SK-N-SH (cell line): ENCODE measurements around the gene NT5M. TPM values are rescaled to one million over a fixed set of nuclear protein-coding genes. Genes with fewer than 3 reads are reported as not detected.

Source experiments
- CTCF ChIA-PET: fragments of 300-600, 350-600 bp; formaldehyde crosslinking; extraction: SDS; loops from one replicate; lab custom pipeline; 2021; lab: Yijun Ruan, JAX
- POLR2A ChIA-PET: fragments of 350-600 bp; sonication (Branson Sonifier 250); formaldehyde crosslinking; extraction: SDS; loops from one replicate; lab custom pipeline; 2020; ENCODE audit warnings: antibody characterized with exemption, inconsistent platforms; lab: Yijun Ruan, JAX
- DNase-seq: peaks from one replicate; pipeline ENCODE4 v3.0.0; 2012
- H2AFZ ChIP-seq: fragments of 200-600 bp; sonication (generic); 2 replicates; pipeline ENCODE4 v1.8.1; 2016; ENCODE audit warnings: antibody characterized with exemption, mild to moderate bottlenecking, low read depth
- H3F3A ChIP-seq: fragments of 200-600 bp; sonication (generic); replicated peaks from 2 replicates; pipeline ENCODE3; 2016; ENCODE audit warnings: antibody characterized with exemption, mild to moderate bottlenecking; ENCODE audit not compliant: insufficient read depth
- H3K27ac ChIP-seq, 2 experiments: fragments of 200-500 bp in 1 of 2; fragments of 200-600 bp in 1 of 2; sonication (Bioruptor generic) in 1 of 2; sonication (generic), shearing (Covaris generic) in 1 of 2; 2 replicates each; pipeline versions ENCODE4 v1.5.1 to v1.6.1; 2014 to 2016; ENCODE audit warnings: low read depth in 2 of 2, inconsistent platforms in 1 of 2, low read length in 1 of 2, mild to moderate bottlenecking in 1 of 2, mixed read lengths in 1 of 2
- H3K27me3 ChIP-seq: fragments of 200-600 bp; sonication (generic), shearing (Covaris generic); 2 replicates; pipeline ENCODE4 v1.6.1; 2016; ENCODE audit warnings: mixed run types; ENCODE audit not compliant: insufficient read depth
- H3K36me3 ChIP-seq, 2 experiments: fragments of 200-500 bp in 1 of 2; fragments of 200-600 bp in 1 of 2; sonication (Bioruptor generic) in 1 of 2; sonication (generic) in 1 of 2; replicated peaks in 1 of 2; 2 replicates each; pipeline versions ENCODE3 to v1.5.1; 2014 to 2016; ENCODE audit warnings: low read length in 1 of 2, mild to moderate bottlenecking in 1 of 2; ENCODE audit not compliant: insufficient read depth in 2 of 2, control insufficient read depth in 1 of 2
- H3K4me1 ChIP-seq, 2 experiments: fragments of 200-500 bp in 1 of 2; fragments of 200-600 bp in 1 of 2; sonication (Bioruptor generic) in 1 of 2; sonication (generic), shearing (Covaris generic) in 1 of 2; 2 replicates each; pipeline versions ENCODE4 v1.5.1 to v1.6.1; 2014 to 2016; ENCODE audit warnings: low read depth in 1 of 2, low read length in 1 of 2, mixed run types in 1 of 2; ENCODE audit not compliant: insufficient read depth in 2 of 2, control insufficient read depth in 1 of 2
- H3K4me2 ChIP-seq: fragments of 200-600 bp; sonication (generic), shearing (Covaris generic); 2 replicates; pipeline ENCODE4 v1.6.1; 2017; ENCODE audit warnings: mixed run types
- H3K4me3 ChIP-seq, 2 experiments: fragments of 200-500 bp in 1 of 2; fragments of 200-600 bp in 1 of 2; sonication (Bioruptor generic) in 1 of 2; sonication (generic), shearing (Covaris generic) in 1 of 2; 2 replicates each; pipeline versions ENCODE4 v1.5.1 to v1.8.1; 2014 to 2016; ENCODE audit warnings: low read depth in 2 of 2, inconsistent platforms in 1 of 2, low read length in 1 of 2, mild to moderate bottlenecking in 1 of 2, mixed read lengths in 1 of 2, moderate library complexity in 1 of 2
- H3K79me2 ChIP-seq: fragments of 200-600 bp; sonication (generic); 2 replicates; pipeline ENCODE4 v1.8.1; 2017; ENCODE audit warnings: mild to moderate bottlenecking; ENCODE audit not compliant: insufficient read depth
- H3K9ac ChIP-seq: fragments of 200-600 bp; sonication (generic); 2 replicates; pipeline ENCODE4 v1.6.1; 2017; ENCODE audit warnings: mixed run types
- H3K9me2 ChIP-seq: fragments of 200-600 bp; sonication (generic); 2 replicates; pipeline ENCODE4 v1.6.1; 2017; ENCODE audit warnings: mixed run types
- H3K9me3 ChIP-seq: fragments of 200-600 bp; sonication (generic); 2 replicates; pipeline ENCODE4 v1.6.1; 2017; ENCODE audit warnings: mixed run types, mild to moderate bottlenecking, moderate library complexity
- H4K20me1 ChIP-seq: fragments of 200-600 bp; sonication (generic); 2 replicates; pipeline ENCODE4 v1.6.1; 2017; ENCODE audit warnings: mild to moderate bottlenecking, mixed run types; ENCODE audit not compliant: insufficient read depth
- FOSL2 ChIP-seq: IDR thresholded peaks from 2 replicates; pipeline ENCODE4 v1.4.0; 2012; ENCODE audit warnings: low read depth, mild to moderate bottlenecking, moderate library complexity, borderline replicate concordance
- FOXJ3 ChIP-seq: sonication (generic); formaldehyde crosslinking; IDR thresholded peaks from 2 replicates; pipeline ENCODE4 v1.5.1; 2020; ENCODE audit warnings: mild to moderate bottlenecking, missing genetic modification reagents
- GATA2 ChIP-seq: sonication (generic); formaldehyde crosslinking; IDR thresholded peaks from 2 replicates; pipeline ENCODE4 v1.5.0; 2020; ENCODE audit warnings: mild to moderate bottlenecking, missing genetic modification reagents
- JUND ChIP-seq: IDR thresholded peaks from 2 replicates; pipeline ENCODE4 v1.4.0; 2012
- SMC3 ChIP-seq: IDR thresholded peaks from 2 replicates; pipeline ENCODE4 v1.6.1; 2012; ENCODE audit warnings: low read depth, low read length, improper control_type of control experiment
- TEAD4 ChIP-seq: IDR thresholded peaks from 2 replicates; pipeline ENCODE4 v1.4.0; 2012; ENCODE audit warnings: mild to moderate bottlenecking, borderline replicate concordance; ENCODE audit not compliant: insufficient read depth
- WGBS: methylation state at CpG from one replicate; pipeline ENCODE4 v1.1.6; 2017; ENCODE audit warnings: low lambda C conversion rate; 5-methylcytosine and 5-hydroxymethylcytosine counted together
- polyA plus RNA-seq, 3 experiments: library from polyadenylated mRNA; depleted of rRNA; stranded (reverse); fragments of >200 nt; gene quantifications; 2 replicates each; pipeline ENCODE4 v1.2.3, GENCODE V29; 2012

Gene NT5M
- polyA plus RNA-seq, 1 of the 3 experiments (the other 2 are of a cell fraction): 3.9 TPM

- TF ChIP-seq TEAD4 (no peak), SMC3 (no peak), FOSL2 (no peak), FOXJ3 (CRISPR knock-in tag) (no peak)
Measured at GRCh38 chr17:17348872-17349723, 45.9 kb downstream of the NT5M start (continued).

DNA sequence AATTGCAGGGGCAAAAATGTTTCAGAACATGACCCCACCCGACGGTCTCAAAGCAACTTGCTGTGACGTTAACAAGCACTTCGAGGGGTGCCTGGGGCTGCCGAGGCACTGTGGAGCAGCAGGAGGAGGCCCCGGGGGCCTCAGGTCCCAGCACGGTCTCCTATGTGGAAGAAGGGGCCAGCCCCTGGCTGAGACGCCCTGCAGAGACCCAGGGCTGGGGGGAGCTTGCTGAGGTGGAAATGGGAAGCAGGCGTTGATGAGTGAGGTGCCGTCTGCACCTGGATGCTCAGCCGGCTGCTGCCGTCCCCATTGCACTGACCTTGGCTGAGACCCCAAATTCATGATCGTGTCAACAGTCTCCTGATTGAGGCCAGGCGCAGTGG, 46.5 kb downstream of the NT5M start:
- H3K4me2 ChIP-seq: no peak overlapping the region
- H3K4me1 ChIP-seq: peaks cover 0 to 24% of the 10 kb centered on the region in 2 experiments; a peak in 1 of 4 replicates
- no peaks in the 10 kb centered on the region for H3K79me2 ChIP-seq
- H2AFZ ChIP-seq: no peak overlapping the region
- H3K4me3 ChIP-seq: no peak overlapping the region
- H4K20me1 ChIP-seq: no peaks in the 10 kb centered on the region
- H3K9me3 ChIP-seq: no peaks in the 10 kb centered on the region
- TF ChIP-seq GATA2 (CRISPR knock-in tag): no peak
- 89% methylated on average over 14 of the region's 14 CpGs for WGBS
- H3K9me2 ChIP-seq: no peaks in the 10 kb centered on the region
- POLR2A ChIA-PET: no interaction called here
- no peak overlapping the region for H3K27ac ChIP-seq
- CTCF ChIA-PET: interaction anchor here (2.7 to 7.7 kb wide), 2 partner anchors 219 to 289 kb away, joined by 11 to 155 read pairs; no protein-coding TSS in a partner anchor
- H3F3A ChIP-seq: no peaks in the 10 kb centered on the region
- H3K9ac ChIP-seq: no peak overlapping the region
- H3K27me3 ChIP-seq: no peaks in the 10 kb centered on the region
- H3K36me3 ChIP-seq: no peaks in the 10 kb centered on the region
- no peak for DNase-seq

DNA sequence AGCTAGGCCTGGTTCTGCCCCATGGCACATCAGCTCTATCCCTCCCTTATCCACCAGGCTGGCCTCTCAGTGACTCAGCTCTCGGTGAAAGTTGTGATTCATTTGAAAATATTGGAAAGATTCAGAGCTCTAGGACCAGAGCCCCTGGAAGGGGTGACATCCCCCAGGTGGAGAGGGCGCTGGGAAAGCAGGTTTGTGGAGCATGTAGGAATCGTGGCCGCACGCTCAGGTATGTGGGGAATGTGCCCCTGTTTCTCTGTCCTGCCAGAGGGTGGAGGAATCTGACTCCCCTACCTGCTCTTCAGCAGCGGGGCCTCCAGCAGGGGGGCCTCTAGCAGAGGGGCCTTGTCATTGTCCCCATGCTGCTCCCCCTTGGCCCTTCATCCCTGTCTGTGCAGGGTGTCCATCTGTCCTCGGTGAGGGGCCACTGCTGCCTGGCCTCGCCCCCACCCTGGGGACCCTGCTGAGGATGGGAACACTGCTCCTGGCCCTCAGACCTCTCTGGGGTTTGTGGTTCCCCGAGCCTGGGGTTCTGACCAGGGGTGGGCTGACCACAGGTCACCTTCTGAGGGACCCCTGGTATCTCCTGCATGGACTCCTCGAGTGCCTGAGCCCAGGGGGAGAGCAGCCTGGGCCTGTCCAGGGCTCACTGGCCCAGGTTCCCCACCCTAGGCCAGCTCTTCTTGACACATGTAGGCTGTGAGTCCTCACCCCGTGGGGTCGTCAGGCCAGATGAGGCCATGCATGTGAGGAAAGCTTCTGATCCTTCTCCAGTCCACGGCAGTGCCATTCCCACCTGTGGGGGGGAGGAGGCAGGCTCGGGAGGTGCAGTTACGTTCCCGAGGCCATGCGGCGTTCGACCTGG, 47.5 kb downstream of the NT5M start:
- Histone ChIP-seq H3K27me3 (no peaks in the 10 kb centered on the region), H3K9me2 (no peaks in the 10 kb centered on the region), H3K9me3 (no peaks in the 10 kb centered on the region), H3K79me2 (no peaks in the 10 kb centered on the region), H3K9ac (no peak overlapping the region), H3F3A (peaks cover 3% of the 10 kb centered on the region), H2AFZ (no peak overlapping the region), H3K4me1 (peaks cover 0 to 28% of the 10 kb centered on the region in 2 experiments; a peak in 1 of 4 replicates), H3K27ac (no peak overlapping the region), H3K4me2 (no peak overlapping the region)
- DNase-seq: no peak
- CTCF ChIA-PET: interaction anchor here (1.3 to 7.7 kb wide), 3 partner anchors 218 to 288 kb away, joined by 4 to 155 read pairs (median 11); no protein-coding TSS in a partner anchor
- TF ChIP-seq JUND (no peak; the same call in 1 of the 2 replicates), FOSL2 (peak; percentile 49; the same call in 1 of the 2 replicates)
- TF ChIP-seq, all 33 proteins: peak for 1
- Histone ChIP-seq H3K36me3 (no peaks in the 10 kb centered on the region), H4K20me1 (no peaks in the 10 kb centered on the region), H3K4me3 (no peak overlapping the region)
- WGBS: 88% methylated on average over 14 of the region's 19 CpGs
- POLR2A ChIA-PET: no interaction called here
